HG03575 (cell line): ENCODE results near the gene TMEM108.

Source experiments
- ATAC-seq: cut with Tn5 transposase; IDR thresholded peaks from one replicate; pipeline ENCODE4 v1.9.1; 2021; ENCODE audit not compliant: unreplicated experiment, insufficient number of reproducible peaks, low FRiP score; ENCODE audit errors: extremely low read depth

The TMEM108 gene

DNA sequence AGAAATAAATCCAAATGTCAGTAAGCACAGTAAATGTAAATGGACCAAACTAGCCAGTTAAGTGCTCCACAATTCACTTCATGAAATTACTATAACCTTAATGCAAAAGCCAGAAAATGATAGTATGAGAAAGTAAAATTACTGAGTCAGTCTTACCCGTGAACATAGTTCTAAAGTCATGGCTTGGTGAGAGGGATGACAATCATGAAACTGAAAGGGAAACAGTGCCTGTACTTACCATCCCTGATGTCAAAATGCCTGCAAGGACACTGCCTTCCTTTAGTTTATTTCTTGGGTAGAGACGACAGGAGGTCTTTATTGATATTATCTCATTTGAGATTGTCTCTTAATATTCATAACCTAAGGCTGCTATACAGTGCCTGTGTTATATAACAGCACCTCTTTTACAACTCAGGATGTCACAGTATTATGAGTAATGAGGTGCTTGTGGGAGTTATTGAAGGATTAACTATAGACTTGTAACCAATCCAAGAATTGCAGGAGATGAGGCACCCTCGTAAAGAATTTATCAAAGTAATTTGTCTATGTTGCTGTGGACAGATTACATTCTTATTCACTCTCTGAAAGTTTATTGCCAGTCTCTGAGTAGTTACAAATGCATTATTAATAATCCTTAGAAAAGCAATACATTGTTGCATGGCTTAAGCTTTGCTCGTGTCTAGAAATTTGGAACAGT lies 218.7 kb downstream of the TMEM108 start:
- ATAC-seq, result no peak

DNA sequence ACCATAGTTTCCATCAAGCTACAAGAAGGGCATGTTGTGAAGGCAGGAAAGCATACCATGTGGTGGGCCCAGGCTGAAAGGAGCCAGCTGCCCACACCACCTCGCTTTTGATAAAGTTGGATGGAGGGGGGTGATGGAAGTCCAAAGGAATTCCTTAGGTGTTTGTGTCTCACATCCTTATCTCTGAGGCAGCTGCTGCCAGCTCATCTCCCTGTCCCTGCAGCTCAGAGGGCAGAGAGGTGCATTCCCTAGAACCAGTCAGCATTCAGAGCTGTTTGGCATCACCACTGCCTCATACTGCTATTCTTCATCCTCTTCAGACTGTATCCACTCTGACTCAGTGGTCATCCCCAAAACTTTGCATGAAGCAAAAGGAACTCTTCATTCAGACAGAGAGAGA lies 220.2 kb downstream of the TMEM108 start:
- no peak for ATAC-seq

DNA sequence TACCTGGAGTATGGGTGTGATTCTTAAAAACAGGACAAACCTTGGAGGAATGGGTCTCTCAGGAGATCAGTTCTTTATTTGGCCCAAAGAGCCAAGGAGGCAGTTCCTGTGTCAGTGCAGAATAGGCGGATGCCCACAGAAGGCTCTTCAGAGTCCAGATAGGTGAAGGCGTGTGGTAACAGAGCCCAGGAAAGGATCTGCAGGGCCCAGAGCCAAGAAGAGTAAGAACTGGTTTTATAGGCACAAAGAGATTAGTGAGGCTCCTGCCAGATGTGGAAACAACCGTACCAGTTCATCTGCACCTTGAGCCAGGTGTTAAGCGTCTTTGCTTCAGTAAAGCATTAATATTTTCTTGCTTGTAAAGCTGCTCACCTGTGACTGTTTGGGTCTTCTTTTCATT lies 221.6 kb downstream of the TMEM108 start:
- no peak for ATAC-seq

DNA sequence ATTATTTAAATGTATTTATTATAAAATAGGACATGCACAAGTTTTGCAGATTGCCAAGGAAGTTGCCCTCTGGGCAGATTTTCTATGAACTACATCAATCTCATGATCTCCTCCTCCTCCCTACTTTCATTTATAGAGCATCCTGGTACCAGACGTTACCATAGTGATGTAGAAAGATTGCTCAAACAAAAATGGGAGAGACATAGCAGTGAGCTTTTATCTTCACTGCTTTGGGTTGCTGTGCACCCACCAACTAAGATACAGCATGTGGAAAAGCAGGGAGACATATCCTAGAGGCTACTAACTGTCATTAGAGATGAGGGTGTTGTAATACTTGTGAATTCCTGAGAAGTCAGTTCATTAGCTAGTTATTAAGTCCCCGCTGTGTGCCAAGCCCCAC lies 224.1 kb downstream of the TMEM108 start:
- no peak for ATAC-seq

DNA sequence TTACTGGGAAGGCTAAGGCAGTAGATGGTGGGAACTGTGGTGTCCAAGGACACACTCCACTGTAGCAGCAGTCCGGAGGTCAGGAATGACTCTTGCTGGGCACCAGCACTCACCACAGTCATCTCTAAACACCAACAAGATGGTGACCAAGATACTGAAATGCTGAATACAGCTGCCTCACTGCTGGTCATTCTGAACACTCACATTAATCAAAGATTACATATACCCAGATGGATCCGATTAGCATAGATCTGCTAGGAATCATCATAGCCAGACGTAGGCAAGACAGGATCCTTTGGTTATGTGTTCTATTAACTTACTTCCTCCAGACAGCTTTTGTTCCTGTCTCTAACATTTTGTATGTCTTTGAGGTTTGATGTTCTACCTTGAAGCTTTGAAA lies 226.7 kb downstream of the TMEM108 start:
- ATAC-seq, result no peak

DNA sequence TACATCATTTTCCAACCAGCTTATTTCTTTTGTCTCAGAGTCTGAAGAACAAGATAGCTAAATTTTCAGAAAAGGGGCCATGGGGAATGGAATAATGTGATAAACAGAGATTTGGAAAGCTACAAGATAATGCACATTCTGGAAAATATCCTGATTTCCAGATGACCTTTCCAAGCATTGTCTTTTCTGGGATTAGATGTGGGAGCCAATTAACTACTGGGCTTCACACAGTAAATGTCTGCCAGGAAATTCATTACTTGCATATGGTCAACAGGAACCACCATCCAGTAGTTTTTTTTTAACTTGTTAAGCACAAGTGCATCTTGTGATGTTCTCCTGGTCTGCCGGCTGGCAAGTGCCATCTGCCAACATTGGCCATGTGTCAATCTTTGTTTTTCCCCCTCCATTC lies 230.5 kb downstream of the TMEM108 start:
- no peak for ATAC-seq

DNA sequence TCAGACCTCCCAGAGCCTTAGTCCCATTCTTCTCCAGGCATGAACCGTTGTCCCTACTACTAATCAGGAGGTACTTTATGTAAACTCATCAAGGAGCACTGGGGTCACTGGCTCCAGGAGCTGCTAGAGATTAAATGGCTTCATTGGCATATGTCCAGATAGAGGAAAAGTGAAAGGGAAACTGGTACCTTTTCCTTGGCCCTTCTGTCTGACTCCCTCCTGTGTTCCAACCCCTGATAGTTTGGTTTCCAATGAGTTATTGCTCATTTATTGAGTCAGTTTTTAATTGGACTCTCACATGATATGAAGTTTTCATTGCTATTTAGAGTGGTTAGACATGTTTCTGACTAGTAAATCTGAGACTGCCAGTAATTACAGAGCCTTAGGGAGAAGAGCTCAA lies 231.2 kb downstream of the TMEM108 start:
- no peak for ATAC-seq

DNA sequence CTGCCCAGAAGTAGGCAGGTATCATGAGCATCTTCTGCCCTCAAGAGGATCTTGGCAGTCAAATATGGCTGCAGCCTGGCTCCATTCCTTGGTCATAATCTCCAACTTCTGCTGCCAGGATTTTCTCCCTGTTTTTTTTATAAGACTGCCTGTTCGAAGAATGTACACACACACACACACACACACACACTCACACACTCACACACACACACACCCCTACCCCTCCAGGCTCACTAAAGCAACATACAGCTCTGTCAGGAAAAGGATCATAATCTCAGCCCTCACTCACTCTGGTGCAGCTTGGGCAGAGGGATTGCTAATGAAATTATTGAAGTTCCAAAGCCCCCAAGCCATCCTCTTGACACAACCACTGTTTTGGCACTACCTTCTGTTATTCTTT lies 232.4 kb downstream of the TMEM108 start:
- ATAC-seq, result no peak

DNA sequence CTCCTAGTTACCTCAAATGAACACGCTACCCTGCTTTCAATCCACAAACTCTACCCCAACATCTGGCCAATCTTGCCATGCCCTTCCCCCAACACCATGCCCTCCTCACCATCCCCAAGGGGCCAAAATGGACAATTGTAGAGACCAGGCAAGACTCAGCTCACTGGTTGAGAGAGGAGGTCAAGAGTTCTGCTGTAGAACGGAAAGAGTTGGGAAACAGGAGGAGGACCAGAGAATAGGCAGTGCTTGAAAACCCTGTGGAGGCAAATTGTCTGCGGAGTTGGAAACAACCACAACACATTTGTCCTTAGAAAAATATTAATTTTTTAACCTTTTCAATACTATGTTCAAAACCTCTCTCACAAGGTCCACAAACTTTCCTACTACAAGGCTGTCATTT lies 232.9 kb downstream of the TMEM108 start:
- ATAC-seq, result no peak

DNA sequence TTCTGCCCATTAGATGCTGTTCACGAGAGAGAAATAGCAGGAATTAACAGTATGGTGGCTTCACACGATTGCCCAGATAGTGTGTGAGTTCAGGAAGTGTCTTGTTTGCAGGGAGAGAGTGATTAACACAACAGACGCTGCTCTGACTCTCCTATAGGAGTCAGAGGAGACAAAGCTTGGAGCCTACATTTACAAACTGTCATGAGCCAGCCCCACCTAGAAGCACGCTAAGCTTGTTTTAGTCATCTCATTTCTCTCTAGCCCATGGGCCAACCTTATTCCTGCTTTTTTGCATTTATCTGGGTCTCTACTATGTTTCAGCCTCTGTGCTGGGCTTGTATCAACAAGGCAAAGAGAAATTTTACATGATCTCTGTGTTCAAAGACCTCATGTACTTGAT lies 233.3 kb downstream of the TMEM108 start:
- no peak for ATAC-seq

DNA sequence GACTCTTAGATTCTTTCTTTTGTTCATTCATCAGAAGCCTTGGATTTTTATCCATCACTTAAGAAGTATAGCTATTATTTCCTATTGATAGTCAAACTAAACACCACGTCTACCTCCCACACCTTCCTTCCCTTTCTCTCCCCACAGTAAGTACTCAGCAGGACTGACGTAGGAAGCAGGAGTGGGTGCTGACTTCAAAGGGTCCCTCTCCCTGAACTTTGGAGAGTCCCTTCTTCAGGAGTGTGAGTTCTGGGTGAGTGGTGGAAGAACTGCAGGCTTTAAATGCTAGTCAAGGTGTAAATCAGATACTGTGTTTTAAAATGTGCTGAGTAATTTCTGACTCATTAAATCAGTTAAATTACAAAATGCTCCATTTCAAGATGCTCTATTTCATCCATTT lies 235.2 kb downstream of the TMEM108 start:
- ATAC-seq, result no peak

DNA sequence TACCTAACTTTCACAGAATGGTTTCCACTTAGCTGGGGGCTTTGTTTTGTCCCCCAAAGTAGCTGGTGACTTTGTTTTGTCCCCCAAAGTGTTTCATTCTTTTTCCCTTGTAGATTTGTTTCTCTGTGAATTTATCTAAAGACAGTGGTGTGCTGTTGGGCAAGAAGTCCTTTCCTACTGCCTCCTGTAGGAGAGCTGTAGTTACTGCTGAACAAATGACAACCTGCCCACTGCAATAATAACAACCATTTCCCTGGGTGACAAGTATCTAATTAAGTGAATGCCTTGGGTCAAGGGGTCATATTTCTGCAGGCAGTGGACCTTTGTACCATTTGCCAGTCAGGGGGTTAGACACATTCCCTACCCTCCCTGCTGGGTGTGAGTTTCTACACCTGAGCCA lies 236.3 kb downstream of the TMEM108 start:
- no peak for ATAC-seq

DNA sequence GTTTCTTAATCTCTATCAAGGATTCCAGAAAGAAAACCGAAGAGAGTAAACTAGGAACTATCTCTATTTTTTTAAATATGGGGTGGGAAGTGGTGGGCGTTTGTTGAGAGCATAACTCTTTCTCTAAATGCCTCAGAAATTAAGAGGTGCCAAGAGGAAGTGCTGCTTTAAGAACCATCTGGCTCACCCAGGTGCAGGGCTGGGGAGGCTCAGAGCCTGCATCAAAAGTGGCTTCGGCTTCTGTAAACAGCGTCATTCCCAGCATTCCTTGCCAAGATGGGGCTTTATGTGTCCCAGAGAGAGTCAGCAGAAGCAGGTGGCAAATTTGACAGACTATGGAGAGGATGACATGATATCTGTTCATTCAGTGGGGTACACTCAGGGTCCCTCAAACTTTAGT lies 238.4 kb downstream of the TMEM108 start:
- no peak for ATAC-seq

DNA sequence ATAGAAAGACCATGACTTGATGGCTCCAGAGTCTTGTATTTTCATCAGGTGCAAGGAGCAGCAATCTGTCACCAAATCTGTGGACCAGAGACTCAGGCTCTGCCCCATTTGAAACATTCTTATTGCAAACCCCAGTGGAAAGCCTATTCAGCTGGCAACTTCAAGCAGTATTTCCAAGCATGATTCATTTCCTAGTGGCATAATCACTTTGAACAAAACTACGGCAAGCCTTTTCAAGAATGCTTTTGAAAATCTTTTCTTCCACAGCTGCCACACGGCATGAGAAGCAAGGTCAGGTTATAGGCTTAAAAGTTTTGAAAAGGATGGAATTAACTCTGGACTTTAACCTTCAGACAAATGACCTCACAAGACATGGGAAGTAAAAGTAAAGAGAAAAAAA lies 239.6 kb downstream of the TMEM108 start:
- no peak for ATAC-seq

DNA sequence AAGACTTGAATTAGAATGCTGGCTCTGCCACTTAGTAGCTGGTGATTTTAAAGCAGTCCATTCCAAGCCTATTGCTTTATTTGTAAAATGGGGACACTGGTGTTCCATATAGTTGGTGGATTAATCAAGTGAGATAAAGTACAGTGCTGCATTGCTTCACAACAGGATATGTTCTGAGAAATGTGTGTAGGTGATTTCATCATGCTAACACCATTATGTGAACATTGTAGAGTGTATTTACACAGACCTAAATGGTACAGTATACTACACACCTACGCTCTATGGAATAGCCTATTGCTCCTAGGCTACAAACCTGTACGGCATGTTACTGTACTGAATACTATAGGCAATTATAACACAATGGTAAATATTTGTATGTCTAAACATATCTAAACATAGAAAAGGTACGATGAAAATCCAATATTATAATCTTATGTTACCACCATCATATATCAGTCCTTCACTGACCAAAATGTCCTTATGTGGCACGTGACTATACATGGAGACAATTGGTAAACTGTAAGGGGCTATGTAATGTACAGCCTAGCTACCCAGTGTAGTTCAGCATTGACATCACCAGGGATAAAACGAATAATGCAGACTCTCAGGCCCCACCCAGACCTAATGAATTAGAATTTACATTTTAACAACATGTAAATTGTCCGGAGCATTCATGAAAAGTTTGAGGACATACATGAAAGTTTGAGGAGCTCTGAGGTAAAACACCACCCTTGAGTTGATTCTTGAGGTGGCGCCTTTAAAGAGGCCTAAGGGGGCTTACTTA lies 240.3 kb downstream of the TMEM108 start:
- no peak for ATAC-seq

DNA sequence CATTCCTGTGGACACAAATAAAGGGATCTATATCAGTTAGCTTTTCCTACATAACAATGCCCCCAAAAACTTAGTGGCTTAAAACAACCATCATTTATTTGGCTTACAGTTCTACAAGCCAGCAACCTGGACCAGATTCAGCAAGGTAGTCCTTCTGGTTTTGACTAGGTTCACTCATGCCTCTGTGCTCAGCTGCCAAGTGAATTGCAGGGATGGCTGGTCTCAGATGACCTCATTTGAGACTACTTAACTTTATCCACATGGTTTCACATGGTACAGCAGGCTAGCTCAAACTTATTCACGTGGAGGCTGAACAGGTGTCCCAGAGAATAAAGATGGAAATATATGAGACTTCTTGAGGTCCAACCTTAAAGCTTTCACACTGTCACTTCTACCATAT lies 242.4 kb downstream of the TMEM108 start:
- ATAC-seq, result no peak

DNA sequence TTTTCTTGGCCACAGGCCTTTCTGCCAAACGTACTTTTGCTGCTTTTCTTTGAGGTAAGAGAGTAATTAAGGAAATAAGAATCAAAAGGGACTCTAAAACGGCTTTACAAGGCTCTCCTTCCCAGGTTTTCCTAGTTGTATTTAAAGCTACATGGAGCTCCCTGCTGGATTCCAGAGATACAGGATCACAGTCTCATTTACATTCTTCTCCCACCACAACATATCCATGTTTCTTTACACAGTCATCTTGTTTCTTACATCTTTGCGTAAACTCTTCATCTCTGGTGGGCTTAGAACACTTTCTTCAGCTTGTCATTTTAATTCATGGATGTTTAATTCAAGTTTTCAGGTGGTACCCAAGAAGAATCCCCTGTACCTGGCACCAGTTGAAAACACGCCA lies 244.0 kb downstream of the TMEM108 start:
- no peak for ATAC-seq

DNA sequence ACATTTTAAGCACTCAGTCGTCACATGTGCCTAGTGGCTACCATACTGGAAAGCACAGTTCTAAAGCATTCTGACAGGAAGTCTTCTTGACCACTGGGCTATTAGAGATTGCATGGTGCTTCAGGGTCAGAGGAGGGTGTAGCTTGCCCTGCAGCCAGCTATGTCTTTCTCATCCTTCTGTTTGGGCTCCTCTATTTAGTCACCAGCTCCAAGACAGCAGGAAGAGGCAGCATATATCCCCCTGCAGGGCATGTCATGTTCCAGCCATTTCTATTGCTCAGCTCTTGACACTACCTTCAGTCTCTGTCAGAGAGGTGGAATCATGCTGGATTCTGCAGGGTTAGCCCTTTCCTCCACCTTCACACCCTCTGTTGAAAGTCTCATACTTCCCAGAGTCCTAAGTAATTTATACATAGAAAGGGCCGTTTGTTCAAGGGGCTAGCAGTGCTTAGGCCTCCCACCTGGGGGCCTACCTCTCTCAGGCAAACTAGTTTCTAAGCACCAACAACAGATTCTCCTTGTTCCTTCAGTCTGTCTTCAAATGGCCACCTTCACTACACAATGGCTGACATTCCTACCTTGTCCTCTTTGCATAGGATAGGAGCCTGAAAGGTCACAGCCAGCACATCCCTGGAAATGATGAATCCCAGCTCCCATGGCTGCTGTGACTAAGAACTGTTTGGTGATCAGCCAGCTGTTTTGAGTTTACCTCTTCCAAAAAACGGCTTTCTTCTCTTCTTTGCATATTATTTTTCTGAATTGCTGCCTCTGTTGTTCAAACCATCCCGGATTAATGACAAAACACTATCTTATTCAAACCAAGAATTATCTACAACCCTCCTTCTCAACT lies 246.0 kb downstream of the TMEM108 start:
- no peak for ATAC-seq

DNA sequence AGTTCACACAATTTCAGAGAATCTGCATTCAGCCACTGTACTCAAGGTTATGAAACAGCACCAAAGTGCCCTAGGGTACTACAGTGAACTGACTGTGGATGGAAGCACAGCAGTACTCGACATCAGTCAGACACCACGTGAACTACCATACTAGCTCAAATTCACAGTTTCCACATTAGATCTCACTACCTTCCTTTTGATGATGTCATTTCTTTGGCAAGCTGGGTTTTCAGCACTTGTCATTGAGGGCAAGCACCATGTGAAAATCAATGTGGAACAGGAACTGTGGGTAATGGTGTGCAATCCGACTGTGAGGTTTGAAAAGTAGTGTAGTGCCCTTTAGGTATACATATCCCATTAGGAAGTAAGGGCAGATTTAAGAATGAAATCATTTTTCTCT lies 251.1 kb downstream of the TMEM108 start:
- ATAC-seq, result no peak

DNA sequence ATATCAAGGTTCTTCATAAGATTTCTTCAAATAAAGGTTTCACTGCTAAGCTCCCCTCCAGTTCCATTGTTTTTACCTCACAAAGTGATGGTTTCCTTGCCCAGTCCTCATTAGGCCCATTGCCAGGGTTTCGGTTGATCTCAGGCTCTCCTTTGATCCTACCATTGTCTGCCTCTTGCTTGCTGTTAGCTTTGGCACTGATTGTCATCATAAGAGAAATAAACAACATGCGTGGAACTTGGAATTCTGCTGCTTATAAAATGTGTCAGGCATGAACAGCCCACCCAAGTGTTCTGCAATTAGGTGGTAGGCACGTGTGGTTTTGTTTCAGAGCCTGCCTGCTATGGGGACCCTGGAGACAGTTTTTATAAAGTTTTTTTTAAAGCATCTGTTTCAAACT lies 254.1 kb downstream of the TMEM108 start:
- ATAC-seq, result no peak
